GM21528 (cell line): ENCODE data around the gene ZNF529.

Source experiments
- ATAC-seq: cut with Tn5 transposase; IDR thresholded peaks from one replicate; pipeline ENCODE4 v1.9.1; 2021; ENCODE audit warnings: mild to moderate bottlenecking, moderate library complexity; ENCODE audit not compliant: unreplicated experiment, low FRiP score

The ZNF529 gene

DNA sequence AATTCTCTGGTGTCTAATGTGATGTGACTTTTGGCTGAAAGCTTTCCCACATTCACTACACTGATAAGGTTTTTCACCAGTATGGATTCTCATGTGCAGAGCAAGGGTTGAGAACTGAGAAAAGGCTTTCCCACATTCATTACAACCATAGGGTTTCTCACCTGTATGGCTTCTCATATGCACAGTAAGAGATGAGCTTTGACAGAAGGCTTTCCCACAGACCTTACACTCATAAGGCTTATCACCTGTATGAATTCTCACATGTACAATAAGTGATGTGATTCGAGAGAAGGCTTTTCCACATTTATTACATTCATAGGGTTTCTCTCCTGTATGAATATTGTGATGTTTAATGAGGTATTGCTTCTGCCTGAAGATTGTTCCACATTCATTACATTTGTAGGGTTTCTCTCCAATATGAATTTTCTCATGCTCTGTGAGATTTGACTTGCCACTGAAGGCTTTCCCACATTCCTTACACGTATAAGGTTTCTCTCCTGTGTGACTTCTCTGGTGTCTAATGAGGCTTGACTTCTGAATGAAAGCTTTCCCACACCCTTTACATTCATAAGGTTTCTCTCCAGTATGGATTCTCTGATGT lies 59.0 kb downstream of the ZNF529 start:
- ATAC-seq: no peak

DNA sequence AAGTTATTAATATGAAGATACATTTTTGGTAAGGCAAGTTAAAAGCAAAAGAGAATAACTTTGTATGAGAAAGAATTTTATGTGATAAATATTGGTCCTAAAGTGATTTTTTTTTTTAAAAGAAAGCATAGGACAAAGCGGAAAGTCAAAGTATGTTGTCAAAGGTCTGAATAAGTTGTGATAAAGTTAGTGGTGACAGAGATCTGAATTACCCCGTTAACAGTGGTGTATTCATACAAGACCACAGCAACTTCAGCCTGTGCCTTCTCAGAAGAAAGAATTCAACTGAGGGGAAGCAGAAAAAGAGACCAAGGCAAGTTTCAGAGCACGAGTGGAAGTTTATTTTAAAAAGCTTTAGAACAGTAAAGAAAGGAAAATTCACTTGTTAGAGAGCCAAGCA lies 64.8 kb downstream of the ZNF529 start:
- no peak for ATAC-seq

DNA sequence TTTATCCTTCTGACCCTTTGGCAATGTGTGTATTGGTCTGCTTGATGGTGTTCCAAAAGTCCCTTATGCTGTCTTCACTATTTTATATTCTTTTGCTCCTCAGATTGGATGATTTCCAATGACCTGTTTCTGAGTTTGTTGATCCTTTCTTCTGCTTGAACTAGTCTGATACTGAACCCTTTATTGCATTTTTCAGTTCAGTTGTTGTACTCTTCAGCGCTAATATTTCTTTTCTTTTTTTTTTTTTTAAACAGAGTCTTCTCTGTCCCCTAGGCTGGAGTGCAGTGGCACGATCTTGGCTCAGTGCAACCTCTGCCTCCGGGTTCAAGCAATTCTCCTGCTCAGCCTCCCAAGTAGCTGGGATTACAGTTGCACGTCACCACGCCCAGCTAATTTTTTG lies 71.1 kb downstream of the ZNF529 start:
- no peak for ATAC-seq

DNA sequence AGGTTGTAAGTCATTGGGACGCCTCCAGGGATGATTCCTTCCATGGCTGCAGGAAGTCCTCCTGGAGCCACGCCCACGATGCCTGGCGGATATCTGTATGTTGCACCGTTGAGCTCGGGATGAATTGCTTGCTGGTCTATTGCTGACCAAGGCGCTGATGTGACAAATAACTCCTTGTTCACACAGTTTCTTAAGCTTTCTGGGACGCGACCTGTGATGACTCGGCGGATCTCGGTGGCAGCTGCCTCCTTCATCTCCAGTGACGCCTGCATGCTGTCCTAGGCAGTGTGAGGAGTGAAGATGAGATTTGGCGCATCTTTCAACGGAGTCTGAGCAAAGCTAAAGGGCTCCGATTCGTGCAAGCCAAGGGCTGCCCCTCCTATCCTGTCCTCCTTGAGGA lies 76.1 kb downstream of the ZNF529 start:
- no peak for ATAC-seq
